PC-9 (cell line): ENCODE data around the gene CDH10.

Source experiments
- CTCF ChIP-seq: fragments of 200-600 bp; sonication (generic); conservative IDR thresholded peaks from 2 replicates; pipeline ENCODE4 v1.6.1; 2017; ENCODE audit warnings: mixed run types, antibody characterized with exemption, mild to moderate bottlenecking, moderate library complexity
- EZH2 ChIP-seq: fragments of 200-600 bp; sonication (generic); IDR thresholded peaks from 2 replicates; pipeline ENCODE4 v1.8.0; 2017; ENCODE audit warnings: antibody characterized with exemption, low read depth

- no peak for TF ChIP-seq CTCF
- no peak for TF ChIP-seq EZH2
Observed at GRCh38 chr5:24624872-24625271, 19.9 kb downstream of the CDH10 start.
